Suprapubic skin (tissue), 3 donors: Measurements from ENCODE around the gene CDCA7L.

Experiments
- POLR2AphosphoS5 ChIP-seq, 3 donors: sonication (generic); formaldehyde crosslinking; IDR thresholded peaks; one replicate each; pipeline ENCODE4 v1.6.1; 2017; ENCODE audit warnings: antibody characterized with exemption in 3 of 3
- TF ChIP-seq, protein P1 (sequence below), 2 donors: fragments of 200-600 bp in 1 of 2; fragments of 450-650 bp in 1 of 2; sonication (generic) in 1 of 2; IDR thresholded peaks; one replicate each; pipeline ENCODE4 v1.5.1; 2016 to 2019; ENCODE audit warnings: antibody characterized with exemption in 2 of 2, mild to moderate bottlenecking in 1 of 2, moderate library complexity in 1 of 2

DNA sequence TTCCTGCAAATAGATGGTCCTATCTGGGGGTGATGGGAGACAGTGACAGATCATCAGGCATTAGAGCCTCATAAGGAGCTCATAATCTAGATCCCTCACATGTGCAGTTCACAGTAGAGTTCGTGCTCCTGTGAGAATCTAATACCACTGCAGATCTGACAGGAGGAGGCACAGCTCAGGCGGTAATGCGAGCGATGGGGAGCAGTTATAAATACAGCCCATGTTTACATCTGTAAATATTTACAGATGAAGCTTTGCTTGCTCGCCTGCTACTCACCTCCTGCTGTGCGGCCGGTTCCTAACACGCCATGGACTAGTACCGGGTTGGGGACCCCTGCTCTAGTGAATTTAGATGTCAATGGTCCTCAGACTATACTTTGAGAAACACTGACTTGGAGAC lies 17.0 kb upstream of the CDCA7L start:
- TF ChIP-seq, protein P1, sequence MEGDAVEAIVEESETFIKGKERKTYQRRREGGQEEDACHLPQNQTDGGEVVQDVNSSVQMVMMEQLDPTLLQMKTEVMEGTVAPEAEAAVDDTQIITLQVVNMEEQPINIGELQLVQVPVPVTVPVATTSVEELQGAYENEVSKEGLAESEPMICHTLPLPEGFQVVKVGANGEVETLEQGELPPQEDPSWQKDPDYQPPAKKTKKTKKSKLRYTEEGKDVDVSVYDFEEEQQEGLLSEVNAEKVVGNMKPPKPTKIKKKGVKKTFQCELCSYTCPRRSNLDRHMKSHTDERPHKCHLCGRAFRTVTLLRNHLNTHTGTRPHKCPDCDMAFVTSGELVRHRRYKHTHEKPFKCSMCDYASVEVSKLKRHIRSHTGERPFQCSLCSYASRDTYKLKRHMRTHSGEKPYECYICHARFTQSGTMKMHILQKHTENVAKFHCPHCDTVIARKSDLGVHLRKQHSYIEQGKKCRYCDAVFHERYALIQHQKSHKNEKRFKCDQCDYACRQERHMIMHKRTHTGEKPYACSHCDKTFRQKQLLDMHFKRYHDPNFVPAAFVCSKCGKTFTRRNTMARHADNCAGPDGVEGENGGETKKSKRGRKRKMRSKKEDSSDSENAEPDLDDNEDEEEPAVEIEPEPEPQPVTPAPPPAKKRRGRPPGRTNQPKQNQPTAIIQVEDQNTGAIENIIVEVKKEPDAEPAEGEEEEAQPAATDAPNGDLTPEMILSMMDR (IDR thresholded peaks at IDR 0.05), result no peak
- TF ChIP-seq POLR2AphosphoS5 (IDR thresholded peaks at IDR 0.05), result no peak
